Sigmoid colon (tissue), 4 donors: ENCODE data around the gene MBOAT7.
"Not testable (repeated sequence)": the region's sequence is repeated elsewhere in the genome, so short reads cannot be mapped to it uniquely, and the experiment has no call there.

Experiments
- EP300 ChIP-seq, 4 donors: sonication (generic); formaldehyde crosslinking; IDR thresholded peaks; one replicate each; pipeline ENCODE4 v1.6.1; 2017; ENCODE audit warnings: antibody characterized with exemption in 4 of 4
- POLR2A ChIP-seq, 2 donors: fragments of 450-650 bp; IDR thresholded peaks; one replicate each; pipeline ENCODE4 v1.6.1; 2016; ENCODE audit warnings: antibody characterized with exemption in 2 of 2, mild to moderate bottlenecking in 2 of 2, moderate library complexity in 2 of 2
- POLR2AphosphoS5 ChIP-seq, 4 donors: sonication (generic); formaldehyde crosslinking; IDR thresholded peaks; one replicate each; pipeline ENCODE4 v1.6.1; 2017; ENCODE audit warnings: antibody characterized with exemption in 4 of 4
- TF ChIP-seq, protein P1 (sequence below), 4 experiments: fragments of 450-650 bp in 3 of 4; fragments of 200-600 bp in 1 of 4; IDR thresholded peaks; one replicate each; pipeline ENCODE4 v1.5.1; 2016 to 2019; ENCODE audit warnings: antibody characterized with exemption in 4 of 4, mild to moderate bottlenecking in 3 of 4, moderate library complexity in 2 of 4

DNA sequence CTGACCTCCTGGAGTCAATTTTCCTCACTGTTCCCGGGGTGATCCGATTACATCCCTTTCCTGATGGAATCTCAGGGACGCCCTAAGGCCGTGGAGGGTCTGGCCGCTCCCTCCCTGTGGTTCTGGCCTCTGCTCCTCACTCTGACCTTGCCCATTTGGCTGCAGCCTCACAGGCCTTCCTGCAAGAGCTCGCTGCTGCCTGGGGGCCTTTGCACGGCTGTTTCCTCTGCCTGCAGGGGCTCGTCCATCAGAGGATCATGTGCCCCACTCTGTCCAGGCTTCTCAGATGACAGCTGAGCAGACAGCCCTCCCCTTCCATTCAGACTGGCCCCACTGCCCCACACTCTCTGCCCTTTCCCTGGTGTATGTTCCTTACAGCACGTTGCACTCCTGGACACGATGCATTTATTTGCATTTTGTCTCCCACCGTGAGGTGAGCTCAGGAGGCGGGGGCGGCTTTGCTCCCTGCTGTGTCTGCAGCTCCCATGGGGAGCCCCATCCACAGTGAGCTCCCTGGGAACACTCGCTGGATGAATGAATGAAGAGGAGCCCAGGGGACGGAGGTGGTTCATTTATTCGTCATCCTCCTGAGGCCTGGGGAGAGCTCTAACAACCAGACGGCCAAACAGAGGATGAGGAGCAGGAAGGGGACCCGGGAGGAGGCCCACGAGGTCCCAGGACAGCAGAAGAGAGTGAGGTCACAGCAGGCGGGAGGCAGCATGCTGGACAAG lies 28.3 kb upstream of the MBOAT7 start:
- TF ChIP-seq, protein P1, sequence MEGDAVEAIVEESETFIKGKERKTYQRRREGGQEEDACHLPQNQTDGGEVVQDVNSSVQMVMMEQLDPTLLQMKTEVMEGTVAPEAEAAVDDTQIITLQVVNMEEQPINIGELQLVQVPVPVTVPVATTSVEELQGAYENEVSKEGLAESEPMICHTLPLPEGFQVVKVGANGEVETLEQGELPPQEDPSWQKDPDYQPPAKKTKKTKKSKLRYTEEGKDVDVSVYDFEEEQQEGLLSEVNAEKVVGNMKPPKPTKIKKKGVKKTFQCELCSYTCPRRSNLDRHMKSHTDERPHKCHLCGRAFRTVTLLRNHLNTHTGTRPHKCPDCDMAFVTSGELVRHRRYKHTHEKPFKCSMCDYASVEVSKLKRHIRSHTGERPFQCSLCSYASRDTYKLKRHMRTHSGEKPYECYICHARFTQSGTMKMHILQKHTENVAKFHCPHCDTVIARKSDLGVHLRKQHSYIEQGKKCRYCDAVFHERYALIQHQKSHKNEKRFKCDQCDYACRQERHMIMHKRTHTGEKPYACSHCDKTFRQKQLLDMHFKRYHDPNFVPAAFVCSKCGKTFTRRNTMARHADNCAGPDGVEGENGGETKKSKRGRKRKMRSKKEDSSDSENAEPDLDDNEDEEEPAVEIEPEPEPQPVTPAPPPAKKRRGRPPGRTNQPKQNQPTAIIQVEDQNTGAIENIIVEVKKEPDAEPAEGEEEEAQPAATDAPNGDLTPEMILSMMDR (IDR thresholded peaks at IDR 0.05): not testable (repeated sequence)
- not testable (repeated sequence) for TF ChIP-seq POLR2A, POLR2AphosphoS5, EP300 (IDR thresholded peaks at IDR 0.05)
